A549 (cell line): ENCODE data around the gene BNIP5. TPM values are rescaled to one million over a fixed set of nuclear protein-coding genes. Genes with fewer than 3 reads are reported as not detected.

ENCODE experiments used
- ATAC-seq, 2 experiments: fragments of 200-7000 bp in 1 of 2; fragments of >200 bp in 1 of 2; cut with Nextera tagmentation in 1 of 2; cut with Tn5 transposase in 1 of 2; 3 replicates each; pipeline versions ENCODE4 v1.8.0 to v1.9.1; 2018 to 2020; ENCODE audit warnings: mild to moderate bottlenecking in 1 of 2, moderate library complexity in 1 of 2
- CTCF ChIA-PET: fragments of 300-600 bp; sonication (Branson Sonifier 250); formaldehyde crosslinking; extraction: SDS; loops from one replicate; lab custom pipeline; 2021; ENCODE audit warnings: antibody characterized with exemption, inconsistent platforms; lab: Yijun Ruan, JAX
- POLR2A ChIA-PET: fragments of 350-600 bp; formaldehyde crosslinking; extraction: SDS; loops from one replicate; lab custom pipeline; 2021; ENCODE audit warnings: antibody characterized with exemption, inconsistent platforms; lab: Yijun Ruan, JAX
- DNase-seq, 2 experiments: peaks; one replicate each; pipeline versions ENCODE4 v3.0.0 to v3.0.0-alpha.2; 2011 to 2016; ENCODE audit warnings: low read depth in 1 of 2, low spot score in 1 of 2
- FAIRE-seq: peaks from 2 replicates; lab custom pipeline; 2011; peaks lifted over from hg19 to GRCh38; lab: Jason Lieb, UNC
- H3K27ac ChIP-seq, 2 experiments: fragments of >200 bp; sonication (Bioruptor Twin); formaldehyde crosslinking; 3 replicates each; pipeline ENCODE4 v1.5.1; 2016 to 2017
- H3K4me1 ChIP-seq: fragments of >200 bp; sonication (Bioruptor Twin); formaldehyde crosslinking; 3 replicates; pipeline ENCODE4 v1.6.1; 2016
- H3K4me2 ChIP-seq: fragments of >200 bp; sonication (Bioruptor Twin); formaldehyde crosslinking; 3 replicates; pipeline ENCODE4 v1.6.1; 2016
- H3K4me3 ChIP-seq: fragments of >200 bp; sonication (Bioruptor Twin); formaldehyde crosslinking; 3 replicates; pipeline ENCODE4 v1.5.1; 2016
- H3K9me3 ChIP-seq: fragments of >200 bp; sonication (Bioruptor Twin); formaldehyde crosslinking; 3 replicates; pipeline ENCODE4 v1.6.1; 2016
- CEBPB ChIP-seq, 2 experiments: fragments of >200 bp in 1 of 2; sonication (Bioruptor Twin) in 1 of 2; formaldehyde crosslinking in 1 of 2; IDR thresholded peaks; 2 replicates each; pipeline ENCODE4 v1.6.1; 2012 to 2016
- CTCF ChIP-seq: fragments of >200 bp; sonication (Bioruptor Twin); formaldehyde crosslinking; IDR thresholded peaks from 3 replicates; pipeline ENCODE4 v1.5.1; 2016
- EHF ChIP-seq: fragments of 250-450 bp; sonication (Bioruptor Pico); IDR thresholded peaks from 2 replicates; pipeline ENCODE4 v1.5.0; 2020; ENCODE audit warnings: mild to moderate bottlenecking
- ELK1 ChIP-seq: fragments of 150-350 bp; IDR thresholded peaks from 2 replicates; pipeline ENCODE4 v1.6.1; 2014; ENCODE audit warnings: low read depth, mild to moderate bottlenecking, low read length
- FOSB ChIP-seq: fragments of 250-450 bp; sonication (Bioruptor Pico); IDR thresholded peaks from 2 replicates; pipeline ENCODE4 v1.5.0; 2020; ENCODE audit warnings: mild to moderate bottlenecking, moderate library complexity
- HDAC2 ChIP-seq: fragments of 200-600 bp; sonication (generic); IDR thresholded peaks from 2 replicates; pipeline ENCODE4 v1.6.1; 2016
- HOXA7 ChIP-seq: fragments of 250-450 bp; sonication (Bioruptor Pico); IDR thresholded peaks from 2 replicates; pipeline ENCODE4 v1.5.0; 2020; ENCODE audit warnings: mild to moderate bottlenecking, moderate library complexity
- HOXB13 ChIP-seq: fragments of 250-450 bp; sonication (Bioruptor Pico); IDR thresholded peaks from 2 replicates; pipeline ENCODE4 v1.5.0; 2020; ENCODE audit warnings: low read depth, mild to moderate bottlenecking, moderate library complexity
- MAFK ChIP-seq: fragments of 450-650 bp; IDR thresholded peaks from 2 replicates; pipeline ENCODE4 v1.6.1; 2014; ENCODE audit not compliant: partially characterized antibody
- NR3C1 ChIP-seq: fragments of >200 bp; sonication (Bioruptor Twin); formaldehyde crosslinking; IDR thresholded peaks from 3 replicates; pipeline ENCODE4 v1.6.1; 2017
- PBX3 ChIP-seq: IDR thresholded peaks from 2 replicates; pipeline ENCODE4 v1.6.1; 2012
- POLR2AphosphoS2 ChIP-seq: conservative IDR thresholded peaks from 2 replicates; pipeline ENCODE4 v1.6.1; 2012; ENCODE audit warnings: low read length, improper control_type of control experiment, inconsistent platforms
- REST ChIP-seq: fragments of 200-600 bp; sonication (generic); IDR thresholded peaks from 2 replicates; pipeline ENCODE4 v1.6.1; 2016; ENCODE audit warnings: antibody characterized with exemption, mild to moderate bottlenecking, moderate library complexity
- RNF2 ChIP-seq: fragments of 200-600 bp; sonication (generic); IDR thresholded peaks from 2 replicates; pipeline ENCODE4 v1.6.1; 2016; ENCODE audit warnings: low read depth, mild to moderate bottlenecking, antibody characterized with exemption, moderate library complexity, borderline replicate concordance
- TP53 ChIP-seq: fragments of 250-450 bp; sonication (Bioruptor Pico); IDR thresholded peaks from 2 replicates; pipeline ENCODE4 v1.5.0; 2021; ENCODE audit warnings: mild to moderate bottlenecking, moderate library complexity
- ZFP36 ChIP-seq: fragments of 450-650 bp; IDR thresholded peaks from 2 replicates; pipeline ENCODE4 v1.6.1; 2014; ENCODE audit warnings: borderline replicate concordance; ENCODE audit not compliant: partially characterized antibody
- WGBS: methylation state at CpG from one replicate; pipeline ENCODE4 v1.1.6; 2017; ENCODE audit errors: missing lambda C conversion rate; 5-methylcytosine and 5-hydroxymethylcytosine counted together
- polyA plus RNA-seq, 4 experiments: library from polyadenylated mRNA; depleted of rRNA in 3 of 4; stranded (reverse); fragments of >200 nt; fragmentation: RNase III in 1 of 4; extraction: RNeasy Plus Mini Kit Qiagen cat#74134 plus additional on column Dnase treatment in 1 of 4; gene quantifications; 2 replicates in 3 of 4; 3 replicates in 1 of 4; pipeline ENCODE4 v1.2.3, GENCODE V29; 2011 to 2017

BNIP5 gene
- polyA plus RNA-seq, 2 of the 4 experiments (the other 2 are of a cell fraction): not detected

- no peak for TF ChIP-seq REST
- TF ChIP-seq CEBPB (IDR thresholded peaks at IDR 0.05): no peak
- TF ChIP-seq HOXB13 (CRISPR knock-in tag): no peak
- no peak for TF ChIP-seq HOXA7 (CRISPR knock-in tag)
- TF ChIP-seq MAFK: no peak
- TF ChIP-seq NR3C1: no peak
- no peak for TF ChIP-seq CTCF
- TF ChIP-seq TP53 (CRISPR knock-in tag): no peak
- TF ChIP-seq PBX3: no peak
- no peak for TF ChIP-seq HDAC2
Measured at GRCh38 chr6:36313649-36313936, 23.1 kb downstream of the BNIP5 start (continued).

- no peak for ATAC-seq
- ChIA-PET POLR2A (no interaction called here), CTCF (interaction anchor here (0.6 to 3.4 kb wide), 7 partner anchors 8 to 454 kb away, joined by 3 to 19 read pairs (median 4); no protein-coding TSS in a partner anchor)
- Histone ChIP-seq H3K4me1 (no peaks in the 10 kb centered on the region), H3K4me2 (no peak overlapping the region), H3K4me3 (no peak overlapping the region), H3K9me3 (no peaks in the 10 kb centered on the region), H3K27ac (no peak overlapping the region)
- TF ChIP-seq CTCF (no peak), ELK1 (no peak), EHF (CRISPR knock-in tag) (no peak)
- DNase-seq: no peak
- no peak for FAIRE-seq
- 76% methylated on average over 7 of the region's 8 CpGs for WGBS
Measured at GRCh38 chr6:36312854-36313648, 23.6 kb downstream of the BNIP5 start.

- no peak for DNase-seq
- FAIRE-seq: no peak
- ATAC-seq: no peak
Measured at GRCh38 chr6:36309900-36310299, 26.8 kb downstream of the BNIP5 start.

More at GRCh38 chr6:36309900-36310299, 26.8 kb downstream of the BNIP5 start:
- Histone ChIP-seq H3K27ac (no peak overlapping the region), H3K4me3 (no peak overlapping the region), H3K4me1 (no peaks in the 10 kb centered on the region), H3K9me3 (no peaks in the 10 kb centered on the region)
- CTCF ChIA-PET: interaction anchor here (1.9 to 3.4 kb wide), 2 partner anchors 7 to 31 kb away, joined by 6 to 19 read pairs; no protein-coding TSS in a partner anchor
- WGBS: 33% methylated on average over 1 of the region's 2 CpGs
- POLR2A ChIA-PET: no interaction called here
- TF ChIP-seq POLR2AphosphoS2 (no peak), REST (no peak), CEBPB (IDR thresholded peaks at IDR 0.05) (no peak), ZFP36 (no peak), FOSB (CRISPR knock-in tag) (no peak), RNF2 (no peak), HOXB13 (CRISPR knock-in tag) (no peak)
- TF ChIP-seq, all 56 proteins: peak for 0
- H3K4me2 ChIP-seq: no peak overlapping the region
